Effector memory CD4-positive, alpha-beta T cell (primary cell): ENCODE measurements around the gene CDC73.

Experiments used
- DNase-seq, 3 donors: peaks; one replicate each; pipeline ENCODE4 v3.0.0-alpha.2; 2020
- H3K27ac ChIP-seq: 2 replicates; pipeline ENCODE4 v1.7.0; 2013; ENCODE audit warnings: mild to moderate bottlenecking, low read length, moderate library complexity; ENCODE audit not compliant: insufficient read depth, poor library complexity, severe bottlenecking
- H3K27me3 ChIP-seq: replicated peaks from 2 replicates; pipeline ENCODE4 v1.7.0; 2013; ENCODE audit warnings: mild to moderate bottlenecking, low read length; ENCODE audit not compliant: insufficient read depth, control insufficient read depth, poor library complexity, severe bottlenecking
- H3K36me3 ChIP-seq: 2 replicates; pipeline ENCODE4 v1.7.0; 2013; ENCODE audit warnings: mild to moderate bottlenecking, low read length, moderate library complexity; ENCODE audit not compliant: control insufficient read depth, insufficient read depth
- H3K4me1 ChIP-seq: 2 replicates; pipeline ENCODE4 v1.7.0; 2013; ENCODE audit warnings: low read length, mild to moderate bottlenecking; ENCODE audit not compliant: control insufficient read depth, insufficient read depth, poor library complexity, severe bottlenecking
- H3K4me3 ChIP-seq: 2 replicates; pipeline ENCODE4 v1.7.0; 2013; ENCODE audit warnings: low read length, low read depth, mild to moderate bottlenecking; ENCODE audit not compliant: insufficient read depth, poor library complexity, severe bottlenecking
- H3K9me3 ChIP-seq: 2 replicates; pipeline ENCODE4 v1.7.0; 2013; ENCODE audit warnings: mild to moderate bottlenecking, low read length, moderate library complexity; ENCODE audit not compliant: control insufficient read depth

Gene CDC73

DNA sequence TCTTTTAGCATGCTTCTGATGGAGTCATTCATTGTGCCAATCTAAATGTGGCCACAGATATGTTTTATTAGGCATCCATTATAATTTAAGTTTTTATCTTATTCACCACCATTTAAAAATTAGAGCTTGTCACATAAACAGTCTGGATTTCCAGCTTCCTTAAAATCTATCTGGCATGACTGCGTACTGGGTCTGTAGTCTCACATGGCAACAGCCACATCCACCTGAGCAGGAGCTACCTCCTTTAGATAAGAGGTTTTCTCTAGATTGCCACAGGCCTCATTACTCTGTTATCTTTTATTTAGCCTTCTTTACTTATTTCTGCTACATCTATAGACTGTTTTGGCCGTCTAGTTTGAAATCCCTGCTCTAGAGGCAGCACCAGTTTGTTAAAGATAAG is 35.5 kb downstream of the CDC73 start:
- H3K36me3 ChIP-seq = peaks cover 13% of the 10 kb centered on the region

DNA sequence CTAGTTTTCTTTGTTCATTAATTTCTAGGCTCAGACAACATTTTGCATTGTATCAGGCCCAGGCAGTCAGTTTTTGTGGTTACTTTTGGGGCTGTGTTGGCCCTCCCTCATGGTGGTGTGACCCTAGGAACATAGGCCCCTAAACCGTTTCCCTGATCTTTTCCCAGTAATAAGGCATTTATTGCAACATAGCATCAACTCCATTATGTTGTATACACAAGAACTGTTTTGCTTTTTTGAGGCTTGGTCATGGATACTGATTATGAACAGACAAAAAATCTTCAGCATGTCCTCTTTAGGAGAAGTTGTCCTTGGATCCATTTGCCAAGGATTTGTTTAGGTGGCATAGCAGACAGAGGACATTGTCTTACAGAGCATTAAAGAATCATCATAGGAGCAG is 54.3 kb downstream of the CDC73 start:
- Histone ChIP-seq H3K4me1 (no peaks in the 10 kb centered on the region), H3K9me3 (no peaks in the 10 kb centered on the region), H3K4me3 (no peak overlapping the region), H3K27ac (no peak overlapping the region), H3K36me3 (peaks cover 5% of the 10 kb centered on the region), H3K27me3 (no peaks in the 10 kb centered on the region)
- DNase-seq = no peak

More for the DNA sequence above, 35.5 kb downstream of the CDC73 start:
- Histone ChIP-seq H3K4me1 (no peaks in the 10 kb centered on the region), H3K9me3 (no peaks in the 10 kb centered on the region), H3K27me3 (no peaks in the 10 kb centered on the region), H3K4me3 (no peak overlapping the region), H3K27ac (no peak overlapping the region)
- DNase-seq = no peak

DNA sequence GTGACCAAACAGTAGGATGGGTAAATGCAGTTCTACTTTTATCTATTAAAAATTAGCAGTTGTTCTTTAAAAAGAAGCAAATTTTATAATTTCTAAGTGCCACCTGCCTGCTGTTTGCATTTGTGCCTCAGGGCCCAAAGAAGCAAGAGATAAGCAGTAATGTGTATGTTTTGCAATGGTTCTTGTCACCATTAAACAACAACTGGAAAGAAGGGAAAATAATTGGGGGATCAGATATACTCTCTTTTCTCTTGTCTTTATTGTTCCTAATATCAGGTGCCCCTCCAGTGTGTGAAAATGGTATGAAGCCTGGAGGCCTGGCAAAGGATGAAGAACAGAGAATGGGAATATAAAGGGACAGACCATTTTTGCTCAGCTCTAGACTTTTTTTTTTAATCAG is 55.0 kb downstream of the CDC73 start:
- Histone ChIP-seq H3K4me1 (no peaks in the 10 kb centered on the region), H3K36me3 (peaks cover 5% of the 10 kb centered on the region), H3K27ac (no peak overlapping the region), H3K4me3 (no peak overlapping the region), H3K27me3 (no peaks in the 10 kb centered on the region), H3K9me3 (no peaks in the 10 kb centered on the region)
- no peak for DNase-seq

DNA sequence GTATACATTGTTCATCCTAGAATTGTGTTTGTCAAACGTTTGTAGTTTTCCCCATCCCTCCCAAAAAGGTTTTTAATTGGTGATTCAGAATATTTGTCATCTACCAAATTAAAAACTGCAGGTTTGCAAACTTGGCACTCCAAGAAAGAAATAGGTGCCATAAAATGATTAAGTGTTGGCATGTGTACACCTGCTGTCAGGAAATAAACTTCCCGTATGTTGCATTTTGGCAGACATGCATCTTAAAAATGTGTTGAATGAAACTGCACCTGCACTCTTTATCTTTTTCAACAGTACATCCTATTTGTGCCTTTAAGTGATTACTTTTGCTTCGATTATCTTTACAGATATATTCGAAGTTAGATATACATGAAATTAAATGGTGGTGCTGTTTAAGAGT is 57.3 kb downstream of the CDC73 start:
- H3K4me3 ChIP-seq = no peak overlapping the region
- DNase-seq = no peak

DNA sequence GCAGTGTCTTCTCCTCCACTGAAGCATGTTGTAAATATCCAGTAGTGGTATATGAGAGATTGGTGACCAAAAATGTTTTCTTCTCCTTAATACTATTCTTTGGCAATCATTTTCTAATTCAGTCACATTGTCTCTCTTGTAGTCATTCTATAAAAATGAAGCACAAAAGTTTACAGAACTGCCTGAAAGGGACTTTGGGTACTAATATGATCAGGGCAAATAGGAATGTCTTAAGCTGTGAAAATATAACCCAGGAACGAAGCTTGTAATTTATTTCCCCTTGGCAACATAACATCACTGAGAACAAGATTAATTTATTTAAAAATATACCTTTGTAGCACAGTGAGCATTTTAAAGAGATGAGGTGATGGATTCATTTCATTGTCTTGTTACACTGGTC is 59.7 kb downstream of the CDC73 start:
- Histone ChIP-seq H3K36me3 (peaks cover 5% of the 10 kb centered on the region), H3K27me3 (no peaks in the 10 kb centered on the region), H3K4me1 (no peaks in the 10 kb centered on the region), H3K9me3 (no peaks in the 10 kb centered on the region), H3K4me3 (no peak overlapping the region), H3K27ac (no peak overlapping the region)
- DNase-seq = no peak

More for the DNA sequence above, 57.3 kb downstream of the CDC73 start:
- peaks cover 5% of the 10 kb centered on the region for H3K36me3 ChIP-seq
- no peaks in the 10 kb centered on the region for H3K9me3 ChIP-seq
- H3K4me1 ChIP-seq = no peaks in the 10 kb centered on the region
- no peak overlapping the region for H3K27ac ChIP-seq
- no peaks in the 10 kb centered on the region for H3K27me3 ChIP-seq

DNA sequence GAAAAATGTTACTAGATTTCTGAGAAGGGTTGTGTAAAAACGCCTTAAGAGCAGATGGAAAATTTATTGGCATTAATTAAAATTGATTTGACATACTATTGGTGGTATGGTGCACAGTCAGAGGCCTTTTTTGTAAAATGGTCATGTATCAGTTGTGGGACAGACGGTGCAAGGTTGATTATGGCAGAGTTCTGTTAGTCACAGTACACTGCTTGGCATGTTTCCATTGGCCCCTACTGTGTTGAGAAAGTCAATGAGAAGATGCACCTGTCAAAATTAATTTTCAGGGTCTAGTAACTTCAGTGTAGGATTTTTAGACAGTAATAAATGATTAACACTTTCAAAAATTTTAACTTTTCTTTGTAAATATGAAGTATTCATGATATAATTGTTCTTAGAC is 60.2 kb downstream of the CDC73 start:
- no peaks in the 10 kb centered on the region for H3K27me3 ChIP-seq
- no peak for DNase-seq
- no peak overlapping the region for H3K4me3 ChIP-seq
- H3K36me3 ChIP-seq = peaks cover 5% of the 10 kb centered on the region
- H3K9me3 ChIP-seq = no peaks in the 10 kb centered on the region
- H3K4me1 ChIP-seq = no peaks in the 10 kb centered on the region
- H3K27ac ChIP-seq = no peak overlapping the region

DNA sequence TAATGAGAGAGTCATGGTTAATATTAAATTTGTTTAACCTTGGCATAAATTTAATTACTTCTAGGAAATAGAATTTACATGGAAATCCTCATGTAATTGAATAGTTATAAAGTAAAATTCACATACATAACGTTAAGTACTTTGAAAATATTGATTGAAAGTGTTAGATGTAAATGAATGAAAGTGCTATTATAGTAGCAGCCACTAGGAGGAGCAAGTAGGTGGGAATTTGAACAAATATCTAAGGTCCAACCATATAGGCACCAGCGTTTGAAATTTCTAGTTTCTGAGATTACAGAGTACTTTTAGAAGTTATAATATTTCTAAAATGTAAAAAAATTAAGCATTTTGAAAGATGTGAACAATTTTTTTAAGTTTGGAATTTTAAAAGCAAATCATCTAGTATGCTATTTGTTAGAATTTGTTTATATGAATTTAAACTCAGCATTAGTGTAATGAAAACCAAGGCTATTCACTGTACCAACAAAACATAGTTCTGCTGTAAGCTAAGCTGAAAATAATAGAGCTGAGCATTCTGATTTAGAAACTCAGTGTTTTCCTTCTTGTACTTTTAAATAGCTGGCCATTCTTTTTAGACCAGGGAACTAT is 61.3 kb downstream of the CDC73 start:
- DNase-seq = no peak

DNA sequence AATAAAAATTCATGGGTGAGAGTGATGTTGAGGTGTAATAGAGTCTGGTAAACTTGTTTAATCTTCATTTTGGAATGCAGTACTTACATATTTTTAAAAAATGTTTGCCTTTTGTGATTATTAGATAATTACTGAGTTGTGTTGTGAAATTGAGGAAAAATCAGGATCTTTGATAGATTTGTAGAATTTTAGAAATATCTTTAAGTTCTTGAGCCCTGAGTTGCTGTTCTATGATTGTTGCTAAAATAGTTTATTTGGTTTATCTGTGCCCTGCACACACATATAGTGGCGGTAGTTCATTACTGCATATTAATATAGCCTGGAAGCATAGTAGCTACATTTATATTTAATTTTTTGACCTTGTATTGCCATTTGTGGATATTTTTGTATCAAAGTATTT is 62.9 kb downstream of the CDC73 start:
- Histone ChIP-seq H3K9me3 (no peaks in the 10 kb centered on the region), H3K4me1 (peaks cover 3% of the 10 kb centered on the region), H3K27me3 (no peaks in the 10 kb centered on the region), H3K27ac (peak overlapping the region; percentile 40), H3K4me3 (peak overlapping the region; percentile 39), H3K36me3 (peaks cover 5% of the 10 kb centered on the region)
- no peak for DNase-seq

More for the DNA sequence above, 61.3 kb downstream of the CDC73 start:
- Histone ChIP-seq H3K27me3 (no peaks in the 10 kb centered on the region), H3K4me1 (no peaks in the 10 kb centered on the region), H3K9me3 (no peaks in the 10 kb centered on the region), H3K27ac (peak overlapping the region; percentile 23), H3K4me3 (peak overlapping the region; percentile 10), H3K36me3 (peaks cover 5% of the 10 kb centered on the region)

DNA sequence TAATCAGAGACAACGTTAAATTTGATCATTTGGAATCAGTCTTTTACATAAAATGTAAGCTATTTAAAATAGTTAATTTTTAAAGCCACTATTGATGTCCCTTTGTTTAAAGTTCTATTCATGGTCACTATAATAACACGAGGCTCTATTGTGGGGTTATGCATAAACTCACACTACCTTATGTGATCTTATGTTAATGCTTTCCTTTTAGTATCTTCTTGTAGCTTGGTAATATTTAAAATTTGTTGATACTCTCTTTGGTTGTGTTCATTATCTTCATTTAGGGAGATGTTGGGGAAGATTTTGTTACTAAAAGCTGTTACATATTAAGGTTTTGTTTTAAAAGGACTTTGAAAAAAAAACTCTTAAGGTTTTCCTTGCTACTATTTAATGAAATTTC is 63.4 kb downstream of the CDC73 start:
- H3K4me1 ChIP-seq = peaks cover 3% of the 10 kb centered on the region
- H3K4me3 ChIP-seq = peak overlapping the region; percentile 39
- H3K27me3 ChIP-seq = no peaks in the 10 kb centered on the region
- no peaks in the 10 kb centered on the region for H3K9me3 ChIP-seq
- H3K36me3 ChIP-seq = peaks cover 3% of the 10 kb centered on the region
- no peak for DNase-seq
- peak overlapping the region; percentile 40 for H3K27ac ChIP-seq

DNA sequence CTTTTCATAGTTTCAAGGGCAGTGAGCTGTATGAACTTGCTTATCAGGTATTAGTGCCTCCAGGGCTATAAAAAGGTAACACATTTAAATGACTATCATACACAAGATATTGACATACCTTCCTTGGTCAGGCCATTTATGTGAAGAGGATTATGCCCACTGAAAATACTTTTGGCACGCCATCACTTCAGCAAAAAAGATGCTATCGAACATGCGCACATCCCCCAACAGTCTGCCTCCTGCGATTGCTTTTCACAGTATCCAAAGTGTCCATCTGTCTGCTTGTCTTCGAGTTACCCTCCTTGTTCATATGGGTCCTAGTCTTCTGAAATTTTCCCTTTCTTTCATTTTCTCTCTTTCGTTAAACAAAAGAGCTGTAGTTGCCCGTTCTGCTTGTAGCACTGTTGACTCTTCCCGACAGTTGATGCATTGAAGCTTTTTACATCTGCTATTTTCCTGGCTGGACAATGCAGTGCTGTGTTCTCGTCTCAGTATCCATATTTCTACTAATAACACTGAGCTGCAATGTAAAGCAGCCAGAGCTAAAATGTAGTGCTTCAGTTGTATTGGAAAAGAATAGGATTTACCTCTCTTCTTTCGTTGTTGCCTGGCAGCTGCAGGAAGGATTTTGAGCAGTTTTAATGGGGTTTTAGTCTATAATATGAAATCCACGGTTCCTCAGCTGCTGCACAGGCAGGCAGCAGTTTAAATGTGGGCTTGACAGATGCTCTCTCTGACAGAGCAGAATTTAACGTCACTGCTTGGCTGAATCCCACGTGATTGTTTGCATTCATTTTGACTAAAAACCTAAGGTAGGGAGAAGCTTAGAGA is 64.3 kb downstream of the CDC73 start, which contains the start of gene B3GALT2:
TSS of gene B3GALT2 (minus strand) at position 713 of the 831 bp plus-strand sequence. CDS start 5,051 bp downstream, outside the sequence.
- H3K27ac ChIP-seq = peak within 1 kb of the TSS; percentile 40
- peak within 1 kb of the TSS; percentile 39 for H3K4me3 ChIP-seq
- DNase-seq = no peak
- H3K9me3 ChIP-seq = no peaks in the 10 kb centered on the region
- H3K4me1 ChIP-seq = peaks cover 3% of the 10 kb centered on the region
- H3K36me3 ChIP-seq = no peaks in the 10 kb centered on the region
- no peaks in the 10 kb centered on the region for H3K27me3 ChIP-seq
